HG02571 (cell line): ENCODE results near the gene TXNDC2.
"Not testable (repeated sequence)": the region's sequence is repeated elsewhere in the genome, so short reads cannot be mapped to it uniquely, and the experiment has no call there.

Experiments
- ATAC-seq: cut with Tn5 transposase; IDR thresholded peaks from one replicate; pipeline ENCODE4 v1.9.1; 2021; ENCODE audit warnings: mild to moderate bottlenecking, moderate library complexity; ENCODE audit not compliant: unreplicated experiment

The TXNDC2 gene

GRCh38 chr18:9885170-9886004 lies at the start of gene TXNDC2:
Gene TXNDC2 (plus strand): TSS chr18:9885973. CDS start chr18:9886681, 708 bp downstream.
- ATAC-seq = no peak

GRCh38 chr18:9838144-9838877 lies 47.5 kb upstream of the TXNDC2 start:
- no peak for ATAC-seq

GRCh38 chr18:9839211-9839610 lies 46.6 kb upstream of the TXNDC2 start:
- no peak for ATAC-seq

GRCh38 chr18:9839853-9840252 lies 45.9 kb upstream of the TXNDC2 start:
- ATAC-seq = no peak

GRCh38 chr18:9841752-9842151 lies 44.0 kb upstream of the TXNDC2 start:
- no peak for ATAC-seq

- no peak for ATAC-seq
Measured at GRCh38 chr18:9842448-9842847, 43.3 kb upstream of the TXNDC2 start.

- ATAC-seq = no peak
Measured at GRCh38 chr18:9845256-9845655, 40.5 kb upstream of the TXNDC2 start.

GRCh38 chr18:9846162-9846925 lies 39.4 kb upstream of the TXNDC2 start:
- no peak for ATAC-seq

- ATAC-seq = no peak
Measured at GRCh38 chr18:9848170-9848879, 37.4 kb upstream of the TXNDC2 start.

- ATAC-seq = no peak
Measured at GRCh38 chr18:9849407-9850283, 36.1 kb upstream of the TXNDC2 start.

- ATAC-seq = no peak
Measured at GRCh38 chr18:9850309-9850708, 35.5 kb upstream of the TXNDC2 start.

- no peak for ATAC-seq
Measured at GRCh38 chr18:9851511-9851910, 34.3 kb upstream of the TXNDC2 start.

GRCh38 chr18:9852266-9853081 lies 33.3 kb upstream of the TXNDC2 start:
- ATAC-seq = no peak

GRCh38 chr18:9854801-9855676 lies 30.7 kb upstream of the TXNDC2 start:
- no peak for ATAC-seq

GRCh38 chr18:9855681-9856080 lies 30.1 kb upstream of the TXNDC2 start:
- no peak for ATAC-seq

GRCh38 chr18:9856092-9856491 lies 29.7 kb upstream of the TXNDC2 start:
- ATAC-seq = no peak

- ATAC-seq = not testable (repeated sequence)
Measured at GRCh38 chr18:9857479-9857998, 28.2 kb upstream of the TXNDC2 start.

GRCh38 chr18:9858642-9859041 lies 27.1 kb upstream of the TXNDC2 start:
- ATAC-seq = no peak
